HepG2 (cell line): Measurements from ENCODE around the gene VEGFB. TPM values are rescaled to one million over a fixed set of nuclear protein-coding genes. Genes with fewer than 3 reads are reported as not detected.

Experiments used
- BCL6 ChIP-seq: IDR thresholded peaks from 2 replicates; pipeline ENCODE4 v1.6.1; 2016; ENCODE audit warnings: missing genetic modification reagents, missing compliant biosample characterization
- CSRNP1 ChIP-seq: sonication (generic); formaldehyde crosslinking; IDR thresholded peaks from 2 replicates; pipeline ENCODE4 v1.8.1; 2023; ENCODE audit warnings: mild to moderate bottlenecking, missing genetic modification reagents
- EP300 ChIP-seq, 3 experiments: sonication (generic) in 1 of 3; formaldehyde crosslinking in 1 of 3; IDR thresholded peaks; 2 replicates each; pipeline versions ENCODE4 v1.5.1 to v1.6.1; 2011 to 2020; ENCODE audit warnings: low read depth in 2 of 3, low read length in 2 of 3, borderline replicate concordance in 1 of 3, improper control_type of control experiment in 1 of 3, mild to moderate bottlenecking in 1 of 3, missing genetic modification reagents in 1 of 3, moderate library complexity in 1 of 3
- JARID2 ChIP-seq: sonication (generic); formaldehyde crosslinking; IDR thresholded peaks from 2 replicates; pipeline ENCODE4 v1.8.1; 2023; ENCODE audit warnings: missing genetic modification reagents, inconsistent platforms; ENCODE audit not compliant: insufficient replicate concordance
- PAWR ChIP-seq: sonication (generic); formaldehyde crosslinking; IDR thresholded peaks from 2 replicates; pipeline ENCODE4 v1.4.0; 2020; ENCODE audit warnings: missing genetic modification reagents, mild to moderate bottlenecking, borderline replicate concordance
- PAX8 ChIP-seq: sonication (generic); formaldehyde crosslinking; IDR thresholded peaks from 2 replicates; pipeline ENCODE4 v1.8.0; 2022; ENCODE audit warnings: mild to moderate bottlenecking, missing genetic modification reagents, borderline replicate concordance
- SIX4 ChIP-seq: sonication (generic); formaldehyde crosslinking; IDR thresholded peaks from 2 replicates; pipeline ENCODE4 v1.4.0; 2020; ENCODE audit warnings: missing genetic modification reagents
- SRSF1 ChIP-seq: fragments of 200-400 bp; formaldehyde crosslinking; optimal IDR thresholded peaks from 2 replicates; pipeline ENCODE3; 2017; ENCODE audit warnings: mild to moderate bottlenecking, low read depth, low read length, moderate library complexity
- TOPORS ChIP-seq: sonication (generic); formaldehyde crosslinking; IDR thresholded peaks from 2 replicates; pipeline ENCODE4 v1.8.0; 2023; ENCODE audit warnings: mild to moderate bottlenecking, missing genetic modification reagents
- UBTF ChIP-seq: sonication (generic); formaldehyde crosslinking; IDR thresholded peaks from 2 replicates; pipeline ENCODE4 v1.4.0; 2020; ENCODE audit warnings: mild to moderate bottlenecking, missing genetic modification reagents
- ZNF407 ChIP-seq: sonication (generic); formaldehyde crosslinking; IDR thresholded peaks from one replicate; pipeline ENCODE4 v1.5.1; 2020; ENCODE audit warnings: mild to moderate bottlenecking, missing genetic modification reagents; ENCODE audit errors: not compliant biosample characterization
- ZNF589 ChIP-seq: sonication (generic); formaldehyde crosslinking; conservative IDR thresholded peaks from 2 replicates; pipeline ENCODE4 v1.8.0; 2022; ENCODE audit warnings: mild to moderate bottlenecking, moderate library complexity, missing genetic modification reagents
- ZNF709 ChIP-seq: sonication (generic); formaldehyde crosslinking; IDR thresholded peaks from 2 replicates; pipeline ENCODE4 v1.5.0; 2020; ENCODE audit warnings: mild to moderate bottlenecking, missing genetic modification reagents
- ZNF775 ChIP-seq: sonication (generic); formaldehyde crosslinking; IDR thresholded peaks from 2 replicates; pipeline ENCODE4 v1.4.0; 2020; ENCODE audit warnings: missing genetic modification reagents, mild to moderate bottlenecking, moderate library complexity, borderline replicate concordance
- polyA plus RNA-seq, 8 experiments: library from polyadenylated mRNA; depleted of rRNA in 3 of 8; stranded (reverse) in 7 of 8; unstranded in 1 of 8; fragments of >200 nt; fragmentation: Illumina TruSeq in 4 of 8; extraction: Trizol in 4 of 8; gene quantifications; 2 replicates each; pipeline versions ENCODE4 v1.2.1 to v1.2.3, GENCODE V29; 2011 to 2016; ENCODE audit warnings: low read depth in 4 of 8, missing spikeins in 1 of 8, mixed read lengths in 1 of 8; ENCODE audit not compliant: insufficient read depth in 1 of 8
- total RNA-seq, 5 experiments: library from RNA; depleted of rRNA; stranded (reverse); fragments of >200 nt; fragmentation: Illumina TruSeq; extraction: Trizol; gene quantifications; 2 replicates each; pipeline ENCODE4 v1.2.3, GENCODE V29; 2016; ENCODE audit warnings: low read depth in 1 of 5

The VEGFB gene
- total and polyA plus RNA-seq, 2 of the 13 experiments (the other 11 are each of a cell fraction or from before 2014, with no cell fraction given) = 9.0 to 11.3 TPM

GRCh38 chr11:64246871-64247728 lies 12.7 kb downstream of the VEGFB start, which contains the start of gene PPP1R14B (continued):
- peak; percentile 19 for TF ChIP-seq ZNF407 (CRISPR knock-in tag)
- TF ChIP-seq PAWR (CRISPR knock-in tag) = 0 out of 2 replicates have a peak, but pooled peaks have one; percentile 23
- 0 out of 2 replicates have a peak, but pooled peaks have one; percentile 63 for TF ChIP-seq TOPORS (CRISPR knock-in tag)
- TF ChIP-seq JARID2 (CRISPR knock-in tag) = peak; percentile 81
- TF ChIP-seq ZNF589 (CRISPR knock-in tag) = peak; percentile 62; the same call in 1 of the 2 replicates
- peak; percentile 72; the same call in 1 of the 2 replicates for TF ChIP-seq UBTF (CRISPR knock-in tag)
- TF ChIP-seq BCL6 (CRISPR knock-in tag) = 0 out of 2 replicates have a peak, but pooled peaks have one; percentile 11
- TF ChIP-seq SRSF1 = peak; percentile 30
- TF ChIP-seq SIX4 (CRISPR knock-in tag) = no peak
- TF ChIP-seq CSRNP1 = peak; percentile 90; the same call in 1 of the 2 replicates
- no peak for TF ChIP-seq PAX8
- TF ChIP-seq EP300 (IDR thresholded peaks at IDR 0.05; ENCODE audit: low read depth in 2 of 2, low read length in 2 of 2) = no peak
- 0 out of 2 replicates have a peak, but pooled peaks have one; percentile 40 for TF ChIP-seq EP300 (CRISPR knock-in tag; IDR thresholded peaks at IDR 0.05; ENCODE audit: borderline replicate concordance)
- no peak for TF ChIP-seq ZNF775
- TF ChIP-seq ZNF709 (CRISPR knock-in tag) = peak; percentile 29; the same call in 1 of the 2 replicates
